ENCODE measurements around the gene TRIM10.
A peak's percentile ranks its signal among the peaks of the same experiment; 100 is the strongest.
"Not testable (repeated sequence)": the region's sequence is repeated elsewhere in the genome, so short reads cannot be mapped to it uniquely, and the experiment has no call there.

TRIM10 gene

GRCh38 chr6:30171677-30172471, 10.9 kb upstream of the TRIM10 start:
- DNase-seq (ENCODE audit: low read depth), result no peak

- DNase-seq (ENCODE audit: low read depth), result no peak
Observed at GRCh38 chr6:30169658-30170614, 8.9 kb upstream of the TRIM10 start.

- DNase-seq (ENCODE audit: low read depth), result no peak
Observed at GRCh38 chr6:30168741-30169140, 7.7 kb upstream of the TRIM10 start.

- no peak for DNase-seq (ENCODE audit: low read depth)
Observed at GRCh38 chr6:30167101-30167500, 6.1 kb upstream of the TRIM10 start.

GRCh38 chr6:30165238-30165637, 4.2 kb upstream of the TRIM10 start:
- DNase-seq (ENCODE audit: low read depth), result not testable (repeated sequence)

GRCh38 chr6:30164714-30165113, 3.7 kb upstream of the TRIM10 start:
- DNase-seq (ENCODE audit: low read depth), result no peak

- no peak for DNase-seq (ENCODE audit: low read depth)
Observed at GRCh38 chr6:30163918-30164654, 3.1 kb upstream of the TRIM10 start.

- DNase-seq (ENCODE audit: low read depth), result peak; percentile 16
Observed at GRCh38 chr6:30163090-30163917, 2.3 kb upstream of the TRIM10 start, which contains the start of gene TRIM15. TSS of gene TRIM15 (plus strand) at chr6:30163546. CDS start at chr6:30163685, 139 bp downstream.

- DNase-seq (ENCODE audit: low read depth), result no peak
Observed at GRCh38 chr6:30162265-30163089, 1.5 kb upstream of the TRIM10 start.

GRCh38 chr6:30160008-30160784, 815 bp downstream of the TRIM10 start:
- DNase-seq (ENCODE audit: low read depth), result no peak

- DNase-seq (ENCODE audit: low read depth), result no peak
Observed at GRCh38 chr6:30158475-30159040, 2.5 kb downstream of the TRIM10 start.

- DNase-seq (ENCODE audit: low read depth), result no peak
Observed at GRCh38 chr6:30157999-30158398, 3.0 kb downstream of the TRIM10 start.

- DNase-seq (ENCODE audit: low read depth), result no peak
Observed at GRCh38 chr6:30157581-30157980, 3.4 kb downstream of the TRIM10 start.

GRCh38 chr6:30156774-30157173, 4.2 kb downstream of the TRIM10 start:
- DNase-seq (ENCODE audit: low read depth), result no peak

- DNase-seq (ENCODE audit: low read depth), result no peak
Observed at GRCh38 chr6:30156262-30156599, 4.8 kb downstream of the TRIM10 start.

GRCh38 chr6:30155520-30156261, 5.3 kb downstream of the TRIM10 start:
- no peak for DNase-seq (ENCODE audit: low read depth)

- no peak for DNase-seq (ENCODE audit: low read depth)
Observed at GRCh38 chr6:30154709-30155519, 6.1 kb downstream of the TRIM10 start.

GRCh38 chr6:30154061-30154460, 7.0 kb downstream of the TRIM10 start:
- DNase-seq (ENCODE audit: low read depth), result no peak

Data from stimulated activated CD8-positive, alpha-beta memory T cell treated with anti-CD3 and anti-CD28 coated beads, Interleukin-15, amount 100 ng/mL, for 24 hours (primary cell).